Vagina (tissue), 2 donors: ENCODE results near the gene ACOX3.

Experiments
- POLR2A ChIP-seq, 2 donors: fragments of 450-650 bp; IDR thresholded peaks; one replicate each; pipeline ENCODE4 v1.6.1; 2017; ENCODE audit warnings: antibody characterized with exemption in 2 of 2, mild to moderate bottlenecking in 2 of 2, moderate library complexity in 2 of 2
- TF ChIP-seq, protein P1 (sequence below), 3 experiments: fragments of 450-650 bp in 2 of 3; fragments of 200-600 bp in 1 of 3; sonication (generic) in 1 of 3; IDR thresholded peaks; one replicate each; pipeline ENCODE4 v1.5.1; 2017 to 2019; ENCODE audit warnings: antibody characterized with exemption in 3 of 3, mild to moderate bottlenecking in 2 of 3, moderate library complexity in 2 of 3

GRCh38 chr4:8438743-8439142 is 1.8 kb downstream of the ACOX3 start:
- TF ChIP-seq, protein P1, sequence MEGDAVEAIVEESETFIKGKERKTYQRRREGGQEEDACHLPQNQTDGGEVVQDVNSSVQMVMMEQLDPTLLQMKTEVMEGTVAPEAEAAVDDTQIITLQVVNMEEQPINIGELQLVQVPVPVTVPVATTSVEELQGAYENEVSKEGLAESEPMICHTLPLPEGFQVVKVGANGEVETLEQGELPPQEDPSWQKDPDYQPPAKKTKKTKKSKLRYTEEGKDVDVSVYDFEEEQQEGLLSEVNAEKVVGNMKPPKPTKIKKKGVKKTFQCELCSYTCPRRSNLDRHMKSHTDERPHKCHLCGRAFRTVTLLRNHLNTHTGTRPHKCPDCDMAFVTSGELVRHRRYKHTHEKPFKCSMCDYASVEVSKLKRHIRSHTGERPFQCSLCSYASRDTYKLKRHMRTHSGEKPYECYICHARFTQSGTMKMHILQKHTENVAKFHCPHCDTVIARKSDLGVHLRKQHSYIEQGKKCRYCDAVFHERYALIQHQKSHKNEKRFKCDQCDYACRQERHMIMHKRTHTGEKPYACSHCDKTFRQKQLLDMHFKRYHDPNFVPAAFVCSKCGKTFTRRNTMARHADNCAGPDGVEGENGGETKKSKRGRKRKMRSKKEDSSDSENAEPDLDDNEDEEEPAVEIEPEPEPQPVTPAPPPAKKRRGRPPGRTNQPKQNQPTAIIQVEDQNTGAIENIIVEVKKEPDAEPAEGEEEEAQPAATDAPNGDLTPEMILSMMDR (IDR thresholded peaks at IDR 0.05) = no peak
- TF ChIP-seq POLR2A (IDR thresholded peaks at IDR 0.05) = no peak
